GM21367 (cell line): ENCODE measurements around the gene ZMAT3.
"Not testable (repeated sequence)": the region's sequence is repeated elsewhere in the genome, so short reads cannot be mapped to it uniquely, and the experiment has no call there.

Experiments used
- ATAC-seq: cut with Tn5 transposase; IDR thresholded peaks from one replicate; pipeline ENCODE4 v1.9.1; 2021; ENCODE audit not compliant: unreplicated experiment

ZMAT3 gene

GRCh38 chr3:179071323-179072099 is at the start of gene ZMAT3:
Gene ZMAT3 (minus strand): TSS chr3:179071809. CDS start chr3:179067752, 4,057 bp downstream.
- ATAC-seq, result peak; percentile 62

GRCh38 chr3:179116816-179117215 is 45.2 kb upstream of the ZMAT3 start:
- ATAC-seq, result no peak

GRCh38 chr3:179115444-179115843 is 43.8 kb upstream of the ZMAT3 start:
- not testable (repeated sequence) for ATAC-seq

GRCh38 chr3:179113903-179114302 is 42.3 kb upstream of the ZMAT3 start:
- ATAC-seq, result no peak

- ATAC-seq, result no peak
Measured at GRCh38 chr3:179108086-179108485, 36.5 kb upstream of the ZMAT3 start.

- no peak for ATAC-seq
Measured at GRCh38 chr3:179107617-179108016, 36.0 kb upstream of the ZMAT3 start.

GRCh38 chr3:179105881-179106280 is 34.3 kb upstream of the ZMAT3 start:
- no peak for ATAC-seq

GRCh38 chr3:179100652-179101051 is 29.0 kb upstream of the ZMAT3 start:
- ATAC-seq, result no peak

GRCh38 chr3:179098388-179099077 is 26.9 kb upstream of the ZMAT3 start:
- ATAC-seq, result no peak

- no peak for ATAC-seq
Measured at GRCh38 chr3:179093807-179094206, 22.2 kb upstream of the ZMAT3 start.

GRCh38 chr3:179091113-179091512 is 19.5 kb upstream of the ZMAT3 start:
- ATAC-seq, result no peak

- ATAC-seq, result no peak
Measured at GRCh38 chr3:179088306-179088705, 16.7 kb upstream of the ZMAT3 start.

- no peak for ATAC-seq
Measured at GRCh38 chr3:179083977-179084376, 12.4 kb upstream of the ZMAT3 start.

GRCh38 chr3:179082416-179082815 is 10.8 kb upstream of the ZMAT3 start:
- no peak for ATAC-seq

- ATAC-seq, result no peak
Measured at GRCh38 chr3:179081885-179082284, 10.3 kb upstream of the ZMAT3 start.

- ATAC-seq, result no peak
Measured at GRCh38 chr3:179079537-179079936, 7.9 kb upstream of the ZMAT3 start.

- no peak for ATAC-seq
Measured at GRCh38 chr3:179076243-179077027, 4.8 kb upstream of the ZMAT3 start.

GRCh38 chr3:179074656-179075055 is 3.0 kb upstream of the ZMAT3 start:
- no peak for ATAC-seq

- no peak for ATAC-seq
Measured at GRCh38 chr3:179073816-179074215, 2.2 kb upstream of the ZMAT3 start.

- peak; percentile 29 for ATAC-seq
Measured at GRCh38 chr3:179072100-179072438, 460 bp upstream of the ZMAT3 start.

- ATAC-seq, result no peak
Measured at GRCh38 chr3:179071027-179071322, 634 bp downstream of the ZMAT3 start.
